CD4-positive, alpha-beta T cell treated with Interleukin-15 for 1 hour (primary cell): Measurements from ENCODE around the gene AKAP14.
"Not testable (repeated sequence)": the region's sequence is repeated elsewhere in the genome, so short reads cannot be mapped to it uniquely, and the experiment has no call there.

Source experiments
- DNase-seq: peaks from one replicate; pipeline ENCODE4 v3.0.0-alpha.2; 2020

AKAP14 gene

DNA sequence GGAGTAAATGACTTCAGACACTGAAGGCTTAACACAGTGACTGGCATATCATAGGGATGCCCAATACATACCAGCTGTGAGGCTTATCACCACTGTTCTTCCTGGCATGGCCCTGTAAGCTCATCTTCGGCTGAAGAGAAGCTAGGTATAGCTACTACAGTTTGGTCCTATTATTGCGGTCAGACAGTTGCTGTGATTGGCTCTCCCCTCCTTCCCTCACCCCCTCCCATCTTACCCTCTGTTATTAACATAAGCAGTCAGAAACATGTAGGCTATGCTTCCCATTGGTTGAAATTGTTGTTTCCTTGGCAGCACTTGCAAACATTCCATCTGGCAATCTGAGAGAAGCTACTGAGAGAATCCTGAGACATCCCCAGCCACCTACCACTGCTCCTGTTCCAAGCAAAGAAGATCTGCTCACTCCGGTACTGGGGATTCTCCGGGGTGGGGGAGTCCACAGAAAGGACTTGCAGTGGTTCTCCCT, at the start of gene AKAP14:
TSS of gene AKAP14 (plus strand) at position 51 of the 484 bp plus-strand sequence. CDS start 7,331 bp downstream, outside the sequence.
- no peak for DNase-seq

DNA sequence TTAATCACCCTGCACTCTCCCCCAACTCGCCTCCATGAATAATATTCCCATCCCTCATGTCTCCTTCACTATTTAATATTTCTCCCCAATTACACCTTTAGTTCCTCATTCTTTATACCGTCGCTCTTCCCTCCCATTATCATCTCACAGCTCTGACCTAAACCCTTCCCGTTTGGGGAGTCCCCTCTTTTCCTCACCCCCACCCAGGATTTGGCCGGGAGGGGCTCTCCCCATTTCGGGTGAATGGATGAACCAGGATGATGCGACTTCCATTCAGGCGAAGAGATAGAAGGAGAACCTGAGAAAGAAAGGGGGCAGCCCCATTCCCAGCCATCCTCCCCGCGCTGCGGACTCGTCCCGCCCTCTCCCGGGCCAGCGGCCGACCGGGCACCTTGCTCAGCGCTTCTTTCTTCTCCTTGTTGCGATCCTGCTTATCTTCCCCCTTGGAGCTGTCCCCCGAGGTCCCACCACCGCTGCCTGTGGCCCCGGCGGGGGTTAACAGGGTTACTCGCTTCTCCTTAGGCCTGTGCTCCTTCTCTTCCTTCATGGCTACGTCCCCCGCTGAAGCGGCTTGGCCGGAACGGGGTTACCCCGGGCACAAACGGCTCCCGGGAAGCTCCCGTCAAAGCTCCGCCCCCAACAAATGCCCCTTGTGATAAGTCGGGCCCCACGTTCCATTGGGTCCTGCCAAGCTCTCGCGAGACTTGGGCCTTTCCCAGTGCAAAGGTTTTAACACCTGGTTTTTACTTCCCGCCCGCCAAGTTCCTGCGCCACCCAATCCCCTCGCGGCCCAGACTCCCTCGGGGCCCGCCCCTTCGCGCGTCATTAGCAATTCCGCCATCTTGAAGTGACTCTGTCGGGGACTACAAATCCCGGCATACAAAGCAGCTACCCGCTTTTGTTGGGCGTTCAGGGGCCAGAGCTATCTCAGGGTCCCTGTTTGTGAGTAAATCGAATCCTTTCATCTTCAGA, 43.0 kb upstream of the AKAP14 start, which contains the start of gene UPF3B:
TSS of gene UPF3B (minus strand) at position 582 of the 972 bp plus-strand sequence. CDS start at position 547, 35 bp downstream.
- peak; percentile 97 for DNase-seq

DNA sequence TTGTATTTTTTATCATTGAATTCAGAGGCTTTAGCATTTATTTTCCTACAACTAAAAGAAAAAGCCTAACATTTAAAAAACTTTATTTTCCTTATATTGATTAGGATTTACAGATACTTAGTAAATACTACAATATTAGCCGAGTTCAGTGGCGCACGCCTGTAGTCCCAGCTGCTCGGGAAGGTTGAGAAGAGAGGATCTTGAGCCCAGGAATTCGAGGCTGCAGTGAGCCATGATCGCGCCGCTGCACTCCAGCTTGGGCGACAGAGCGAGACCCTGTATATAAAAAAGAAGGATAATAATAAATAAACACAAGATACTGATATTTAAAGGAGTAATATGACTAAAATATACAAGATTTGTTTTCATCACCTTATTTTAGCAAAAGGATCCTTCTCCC, 42.2 kb upstream of the AKAP14 start:
- no peak for DNase-seq

DNA sequence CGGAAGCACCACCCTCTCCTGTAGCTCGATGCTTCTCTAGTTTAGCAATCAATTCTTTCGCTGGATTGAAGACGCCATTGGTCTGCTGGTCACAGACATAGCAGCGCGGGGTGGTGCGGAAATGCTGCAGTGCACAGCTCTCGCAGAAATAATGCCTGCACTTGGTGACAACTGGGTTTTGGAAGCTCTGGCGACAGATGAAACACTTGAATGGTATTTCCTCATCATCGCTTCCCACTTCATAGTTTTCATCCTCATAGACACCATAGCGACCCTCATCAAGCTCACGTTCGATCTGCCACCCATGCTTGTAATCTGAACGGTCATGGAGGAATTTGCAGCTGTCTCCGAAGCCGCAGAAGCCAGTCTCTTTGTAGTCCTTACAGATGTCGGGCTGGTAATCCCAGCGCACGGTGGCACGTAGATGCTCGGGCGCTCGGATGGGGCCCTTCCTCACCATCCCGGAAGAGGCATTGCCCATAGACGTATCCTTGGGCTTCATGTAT, 25.0 kb upstream of the AKAP14 start:
- no peak for DNase-seq

DNA sequence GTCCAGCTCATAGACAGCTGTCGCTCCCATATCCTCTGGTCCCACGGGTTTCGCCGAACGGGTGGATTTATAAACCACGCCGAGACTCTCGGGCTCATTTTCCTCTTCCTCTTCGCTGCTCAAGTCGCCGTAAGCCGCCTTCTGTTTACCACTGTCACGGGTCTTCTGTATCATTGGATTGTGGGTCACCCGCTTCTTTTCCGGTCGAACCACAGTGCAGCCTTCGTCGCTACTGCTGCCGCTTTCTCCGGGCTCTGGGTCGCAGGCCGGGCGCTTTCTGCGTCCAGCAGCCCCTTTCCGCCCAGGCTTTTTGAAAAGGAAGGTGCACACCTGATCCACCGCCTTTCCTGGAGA, 24.5 kb upstream of the AKAP14 start:
- DNase-seq, result no peak

DNA sequence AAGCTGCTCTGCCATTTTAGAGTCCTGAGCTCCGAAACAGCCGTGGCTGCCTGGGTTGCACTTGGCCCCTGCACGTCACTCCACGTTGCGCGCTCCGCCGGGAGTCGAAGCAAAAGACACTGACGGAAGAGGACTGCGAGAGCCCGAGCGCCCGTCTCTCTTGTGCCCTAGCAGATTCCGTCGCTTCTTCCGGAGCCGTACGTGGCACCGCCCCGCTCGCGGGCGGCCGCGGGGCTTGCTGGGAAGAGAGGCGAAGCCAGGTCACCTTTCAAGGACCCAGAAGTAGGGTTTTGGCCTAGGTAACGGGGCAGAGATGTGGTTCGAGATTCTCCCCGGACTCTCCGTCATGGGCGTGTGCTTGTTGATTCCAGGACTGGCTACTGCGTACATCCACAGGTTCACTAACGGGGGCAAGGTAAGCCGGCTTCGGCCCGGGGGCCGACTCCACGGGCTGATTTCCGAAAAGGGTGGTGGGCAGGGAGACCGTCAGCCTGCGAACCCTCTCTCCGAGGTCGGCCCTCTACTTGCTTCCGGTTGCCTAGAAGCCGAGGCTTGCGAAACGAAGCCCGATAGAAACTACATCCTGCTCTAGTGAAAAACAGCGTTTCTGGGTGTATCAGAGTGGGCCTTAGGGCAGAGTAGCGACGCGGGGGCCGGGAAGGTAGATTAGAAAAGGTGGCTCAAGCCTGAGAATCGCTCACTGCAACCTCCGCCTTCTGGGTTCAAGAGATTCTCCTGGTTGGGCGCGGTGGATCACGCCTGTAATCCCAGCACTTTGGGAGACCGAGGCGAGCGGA, 23.9 kb upstream of the AKAP14 start, which contains the start of the genes NDUFA1 and RNF113A:
TSS of gene NDUFA1 (plus strand) at position 234 of the 797 bp plus-strand sequence. CDS start at position 314, 80 bp downstream.
TSS of gene RNF113A (minus strand) at position 135 of the 797 bp plus-strand sequence. CDS start at position 15, 120 bp downstream.
- peak; percentile 88 for DNase-seq

DNA sequence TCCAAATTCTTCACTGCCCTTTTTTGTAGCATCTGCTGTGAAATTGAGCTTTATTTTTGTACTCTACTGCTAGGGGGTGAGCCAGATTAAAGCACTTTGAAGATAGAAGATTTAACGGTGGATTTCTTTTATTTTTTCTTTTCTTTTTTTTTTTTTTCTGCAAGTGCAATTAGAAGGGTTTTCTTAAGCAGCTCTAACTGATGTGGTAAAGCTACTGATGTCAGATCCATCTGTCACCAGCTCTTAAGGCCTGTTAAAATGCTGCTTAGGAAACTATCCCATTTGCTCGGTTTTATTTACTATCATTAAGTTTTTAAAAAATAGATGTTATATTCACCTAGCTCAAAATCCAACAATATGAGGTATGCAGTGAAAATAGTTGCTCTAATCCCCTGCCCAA, 17.0 kb upstream of the AKAP14 start:
- DNase-seq, result no peak

DNA sequence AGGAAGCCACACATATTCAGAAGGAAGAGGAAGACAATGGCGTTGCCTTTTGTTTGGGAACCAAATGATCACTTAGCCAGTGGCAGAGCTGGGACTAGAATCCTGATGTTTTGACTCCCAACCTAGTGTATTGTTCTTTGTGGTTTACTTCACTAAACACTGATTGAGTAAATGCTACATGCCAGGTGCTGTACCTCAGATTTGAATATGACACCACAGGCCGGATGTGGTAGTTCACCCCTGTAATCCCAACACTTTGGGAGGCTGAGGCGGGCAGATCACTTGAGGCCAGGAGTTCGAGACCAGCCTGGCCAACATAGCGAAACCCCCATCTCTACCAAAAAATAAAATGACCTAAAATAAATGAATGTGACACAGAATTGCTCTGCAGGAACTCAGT, 15.6 kb upstream of the AKAP14 start:
- no peak for DNase-seq

DNA sequence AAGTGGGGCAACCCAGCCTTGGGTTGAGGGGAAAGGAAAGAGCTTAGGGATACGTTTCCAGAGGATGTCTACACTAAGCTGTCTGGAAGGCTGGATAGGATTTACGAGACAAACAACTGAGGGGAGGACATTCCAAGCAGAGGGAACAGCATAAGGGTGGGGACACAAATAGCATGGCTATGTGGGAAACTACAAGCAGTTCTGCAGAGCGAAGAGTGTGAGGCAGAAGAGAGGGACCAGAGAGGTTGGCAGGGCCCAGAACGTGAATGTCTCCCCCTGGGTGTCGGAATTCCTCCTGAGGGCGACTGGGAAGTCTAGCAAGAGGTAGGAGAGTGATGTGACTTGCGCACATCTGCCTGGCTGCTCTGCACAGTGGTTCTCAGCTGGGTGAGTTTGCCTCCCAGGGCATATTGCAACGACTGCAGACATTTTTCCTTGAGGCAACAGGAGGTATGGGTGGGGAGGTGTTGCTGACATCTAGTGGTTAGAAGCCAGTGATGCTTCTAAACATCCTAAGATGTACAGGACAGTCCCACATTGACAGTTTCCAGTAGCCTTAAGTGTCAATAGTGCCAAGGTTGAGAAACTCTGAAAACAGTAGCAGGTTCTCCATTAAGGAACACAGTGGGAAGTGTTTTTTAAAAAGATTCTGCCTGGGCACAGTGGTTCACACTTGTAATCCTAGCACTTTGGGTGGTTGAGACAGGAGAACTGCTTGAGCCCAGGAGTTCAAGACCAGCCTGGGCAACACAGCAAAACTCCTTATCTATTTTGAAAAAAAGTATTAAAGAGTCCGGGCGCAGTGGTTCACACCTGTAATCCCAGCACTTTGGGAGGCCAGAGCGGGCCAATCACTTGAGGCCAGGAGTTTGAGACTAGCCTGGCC, 14.9 kb upstream of the AKAP14 start:
- DNase-seq, result peak; percentile 32

DNA sequence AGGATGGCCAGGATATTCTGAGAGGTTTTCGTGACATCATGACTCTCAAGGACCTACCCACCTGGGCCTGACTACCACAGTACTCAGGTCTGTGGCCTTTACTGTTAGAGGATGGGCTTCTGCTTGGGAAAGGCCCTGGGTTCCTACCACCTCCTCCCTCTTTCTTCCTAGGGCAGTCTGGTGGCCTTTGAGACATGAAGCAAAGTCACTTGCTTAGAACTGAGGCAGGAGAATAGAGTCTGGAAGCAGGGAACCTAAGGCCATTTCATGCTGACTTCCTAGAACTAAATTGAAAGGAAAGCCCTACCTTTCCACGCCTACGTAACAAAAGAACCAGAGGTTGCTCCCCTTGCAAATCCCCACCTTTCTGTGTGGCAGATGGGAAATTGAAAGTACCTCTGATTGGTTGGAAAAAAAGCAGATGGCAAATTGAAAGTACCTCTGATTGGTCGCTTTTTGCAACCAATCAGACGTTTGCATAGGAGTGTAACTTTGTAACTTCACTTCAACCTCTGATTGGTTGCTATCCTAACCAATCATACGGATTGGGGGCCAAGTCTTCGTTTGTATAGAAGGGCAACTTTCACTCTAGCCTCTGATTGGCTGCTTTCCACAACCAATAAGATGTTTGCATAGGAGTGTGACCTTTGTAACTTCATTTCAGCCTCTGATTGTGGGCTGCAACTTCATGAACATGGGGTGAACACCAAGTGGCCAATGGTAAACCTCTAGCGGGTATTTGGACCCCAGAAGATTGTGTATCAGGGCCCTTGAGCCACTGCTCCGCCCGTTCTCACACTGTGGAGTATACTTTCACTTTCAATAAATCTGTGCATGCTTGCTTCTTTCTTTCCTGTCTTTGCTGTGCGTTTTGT, 9.9 kb upstream of the AKAP14 start:
- no peak for DNase-seq

DNA sequence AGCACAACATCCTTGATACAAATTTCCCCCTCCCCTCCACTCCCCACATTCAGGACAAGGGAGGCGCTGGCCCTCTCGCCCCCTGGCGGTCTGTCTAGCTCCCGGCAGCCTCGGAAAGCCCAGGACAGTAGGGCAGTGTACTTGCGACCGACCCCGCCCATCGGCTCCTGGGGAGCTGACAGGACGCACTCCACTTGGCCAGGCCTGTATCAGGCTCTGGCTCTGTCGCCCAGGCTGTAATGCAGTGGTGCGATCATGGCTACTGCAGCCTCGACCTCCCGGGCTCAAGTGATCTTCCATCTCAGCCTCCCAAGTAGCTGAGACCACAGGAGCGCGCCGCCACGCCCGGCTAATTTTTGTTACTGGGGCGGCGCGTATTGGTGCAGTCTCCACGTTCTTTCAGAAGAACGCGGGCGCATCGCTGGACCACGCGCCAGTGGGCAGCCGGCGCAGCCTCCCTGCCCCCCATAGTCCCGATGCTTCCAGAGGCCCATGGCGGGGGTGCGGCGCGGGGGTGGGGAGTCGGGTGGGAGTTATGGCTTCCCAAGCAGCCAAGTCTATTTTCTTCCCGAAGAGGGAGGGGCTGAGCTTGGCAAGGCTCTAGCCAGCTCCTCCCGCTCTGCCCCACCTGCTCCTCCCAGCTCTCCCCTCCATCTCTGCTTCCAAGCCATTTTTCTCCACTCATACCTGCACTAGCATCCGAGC, 7.8 kb upstream of the AKAP14 start:
- peak; percentile 59 for DNase-seq

DNA sequence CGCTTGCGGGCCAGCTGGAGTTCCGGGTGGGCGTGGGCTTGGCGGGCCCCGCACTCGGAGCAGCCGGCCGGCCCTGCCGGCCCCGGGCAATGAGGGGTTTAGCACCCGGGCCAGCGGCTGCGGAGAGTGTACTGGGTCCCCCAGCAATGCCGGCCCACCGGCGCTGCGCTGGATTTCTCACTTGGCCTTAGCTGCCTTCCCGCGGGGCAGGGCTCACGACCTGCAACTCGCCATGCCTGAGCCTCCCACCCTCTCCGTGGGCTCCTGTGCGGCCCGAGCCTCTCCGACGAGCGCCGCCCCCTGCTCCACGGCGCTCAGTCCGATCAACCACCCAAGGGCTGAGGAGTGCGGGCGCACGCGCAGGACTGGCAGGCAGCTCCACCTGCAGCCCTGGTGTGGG, 5.1 kb upstream of the AKAP14 start:
- DNase-seq, result not testable (repeated sequence)

DNA sequence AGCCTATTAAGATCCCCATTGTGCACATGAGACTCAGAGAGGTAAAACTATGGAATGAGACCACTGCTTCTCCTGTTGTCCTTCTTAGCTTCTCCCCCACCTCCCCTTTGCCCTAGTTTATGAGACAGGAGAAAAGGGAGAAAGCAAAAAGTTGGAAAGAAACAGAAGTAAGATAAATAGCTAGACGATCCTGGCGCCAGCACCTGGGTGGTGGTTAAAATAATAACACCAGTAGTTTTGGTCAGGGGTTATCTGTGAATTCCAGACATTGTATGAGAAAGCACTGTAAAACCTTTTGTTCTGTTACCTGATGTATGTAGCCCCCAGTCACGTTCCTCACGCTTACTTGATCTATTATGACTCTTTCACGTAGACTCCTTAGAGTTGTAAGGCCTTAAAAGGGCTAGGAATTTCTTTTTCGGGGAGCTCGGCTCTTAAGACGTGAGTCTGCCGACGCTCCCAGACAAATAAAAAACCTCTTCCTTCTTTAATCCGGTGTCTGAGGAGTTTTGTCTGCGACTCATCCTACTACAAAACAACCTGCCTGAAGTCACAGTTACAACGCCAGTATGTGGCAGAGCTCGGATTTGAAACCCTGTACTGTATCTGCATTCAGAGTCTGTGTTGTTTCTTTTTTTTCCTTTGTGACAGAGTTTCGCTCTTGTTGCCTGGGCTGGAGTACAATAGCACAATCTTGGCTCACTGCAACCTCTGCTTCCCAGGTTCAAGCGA, 3.6 kb upstream of the AKAP14 start:
- DNase-seq, result not testable (repeated sequence)

DNA sequence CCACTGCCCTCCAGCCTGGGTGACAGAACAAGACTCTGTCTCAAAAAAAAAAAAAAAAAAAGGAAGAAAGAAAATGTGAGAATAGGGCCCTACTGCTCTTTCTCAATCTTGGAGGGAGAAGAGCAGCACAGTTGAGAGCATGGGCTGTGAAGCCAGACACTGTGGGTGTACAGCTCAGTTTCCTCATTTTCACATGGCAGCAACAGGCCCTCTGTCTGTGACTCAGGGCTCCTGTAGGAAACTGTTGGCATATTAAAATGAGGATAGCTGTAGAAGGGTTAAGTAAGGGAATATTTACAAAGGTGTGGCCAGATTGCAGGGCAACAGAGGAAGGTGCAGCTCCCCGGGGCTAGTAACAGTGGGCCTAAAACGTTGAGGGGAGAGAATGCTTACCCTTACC, 3.4 kb downstream of the AKAP14 start:
- DNase-seq, result peak; percentile 28

DNA sequence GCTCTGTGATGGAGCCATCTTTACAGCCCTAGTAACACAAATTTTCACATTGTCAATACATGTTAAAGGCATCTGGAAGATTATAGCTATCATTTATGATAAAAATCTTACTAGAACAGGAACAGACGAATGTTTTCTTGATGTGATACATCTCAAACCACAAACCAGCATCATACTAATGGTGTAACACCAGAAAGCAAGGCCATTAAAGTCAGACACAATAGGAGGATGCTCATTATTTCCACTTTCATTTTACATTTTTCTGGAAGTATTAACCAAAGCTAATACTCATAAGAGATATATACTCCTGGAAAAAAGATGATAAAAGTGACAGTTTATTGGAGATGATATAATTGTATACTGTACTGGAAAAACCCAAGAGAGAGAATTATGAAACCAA, 5.3 kb downstream of the AKAP14 start:
- no peak for DNase-seq

DNA sequence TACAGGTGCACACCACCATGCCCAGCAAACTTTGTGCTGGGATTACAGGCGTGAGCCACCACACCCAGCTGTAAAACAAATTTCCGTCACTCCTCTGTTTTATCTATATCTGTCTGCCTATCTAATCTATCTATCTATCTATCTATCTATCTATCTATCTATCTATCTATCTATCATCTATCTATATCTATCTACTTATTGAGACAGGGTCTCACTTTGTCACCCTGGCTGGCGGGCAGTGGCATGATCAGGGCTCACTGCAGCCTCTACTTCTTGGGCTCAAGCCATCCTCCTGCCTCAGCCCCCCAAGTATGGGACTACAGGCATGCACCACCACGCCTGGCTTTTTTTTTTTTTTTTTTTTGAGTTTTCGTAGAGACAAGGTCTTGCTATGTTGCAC, 20.6 kb downstream of the AKAP14 start:
- DNase-seq, result no peak

DNA sequence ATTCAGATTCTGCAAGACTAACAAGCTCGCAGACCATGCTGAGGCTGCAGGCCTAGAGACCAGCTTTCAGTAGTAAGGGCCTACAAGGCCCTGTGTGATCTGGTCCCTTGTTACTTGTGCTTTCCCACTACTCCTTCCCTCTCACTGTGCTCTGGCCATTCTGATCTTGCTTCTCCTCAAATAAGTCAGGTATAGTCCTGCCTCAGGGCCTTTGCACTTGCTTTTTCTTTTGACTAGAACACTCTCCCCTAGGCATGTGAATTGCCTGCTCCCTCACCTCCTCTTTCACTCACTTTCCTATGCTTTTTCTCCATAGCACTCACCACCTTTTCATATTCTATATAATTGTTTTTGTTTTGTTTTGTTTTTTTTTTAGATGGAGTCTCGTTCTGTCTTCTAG, 22.2 kb downstream of the AKAP14 start:
- no peak for DNase-seq

DNA sequence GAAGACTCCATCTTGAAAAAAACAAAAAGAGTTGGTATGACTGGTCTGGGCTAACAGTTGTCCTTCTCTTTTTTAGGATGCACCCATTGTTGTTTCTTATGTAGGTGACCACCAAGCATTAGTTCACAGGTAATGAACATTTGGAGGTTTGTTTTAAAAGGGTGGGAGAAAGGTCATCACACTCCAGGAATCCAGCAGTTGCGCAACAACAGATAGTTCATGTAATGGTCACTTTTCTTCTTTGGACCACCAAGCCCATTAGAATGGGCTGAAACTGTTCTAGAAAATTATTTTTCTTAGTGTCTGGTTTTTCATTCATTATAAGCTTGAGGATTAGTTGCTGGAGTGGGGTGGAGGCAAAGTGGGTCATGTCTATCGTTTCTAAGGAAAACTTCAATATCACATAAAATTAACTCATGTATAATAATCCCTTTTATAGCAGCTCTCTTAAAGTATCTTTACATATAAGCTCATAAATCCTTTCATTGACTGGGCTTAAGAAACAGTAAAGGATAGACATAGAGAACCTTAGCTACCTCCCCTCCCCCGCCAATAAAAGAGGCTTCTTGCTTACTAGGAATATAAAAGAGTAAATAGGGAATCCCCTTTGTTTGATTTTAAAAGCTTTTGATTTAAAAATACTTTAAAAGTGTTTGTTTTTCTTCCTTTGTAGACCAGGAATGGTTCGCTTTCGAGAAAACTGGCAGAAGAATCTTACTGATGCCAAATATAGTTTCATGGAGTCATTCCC, 24.3 kb downstream of the AKAP14 start:
- DNase-seq, result no peak

DNA sequence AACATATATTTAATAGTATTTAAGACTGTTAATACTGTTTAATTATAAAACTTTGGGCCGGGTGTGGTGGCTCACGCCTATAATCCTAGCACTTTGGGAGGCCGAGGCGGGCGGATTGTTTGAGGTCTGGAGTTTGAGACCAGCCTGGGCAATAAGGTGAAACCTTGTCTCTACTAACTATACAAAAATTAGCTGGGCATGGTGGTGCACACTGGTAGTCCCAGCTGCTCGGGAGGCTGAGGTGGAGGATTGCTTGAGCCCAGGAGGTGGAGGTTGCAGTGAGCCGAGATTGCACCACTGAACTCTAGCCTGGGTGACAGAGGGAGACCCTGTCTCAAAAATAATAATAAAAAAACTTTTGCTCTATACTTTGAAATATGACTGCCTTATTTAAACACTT, 26.7 kb downstream of the AKAP14 start:
- not testable (repeated sequence) for DNase-seq
